ENCODE data around the gene CADPS2.

DNA sequence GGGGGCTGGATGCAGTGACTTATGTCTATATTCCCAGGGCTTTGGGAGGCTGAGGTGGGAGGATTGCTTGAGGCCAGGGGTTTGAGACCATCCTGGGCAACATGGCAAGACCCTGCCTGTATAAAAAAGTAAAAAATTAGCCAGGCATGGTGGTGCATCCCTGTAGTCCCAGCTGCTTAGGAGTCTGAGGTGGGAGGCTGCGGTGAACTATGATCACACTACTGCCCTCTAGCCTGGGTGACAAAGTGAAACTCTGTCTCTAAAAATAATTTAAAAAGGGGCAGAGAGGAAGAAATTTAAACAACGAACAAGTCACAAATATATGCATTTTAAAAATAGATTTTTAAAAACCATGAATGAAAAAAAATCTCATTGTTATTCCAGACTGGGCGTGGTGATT lies 535.6 kb downstream of the CADPS2 start:
- TF ChIP-seq SIN3A (IDR thresholded peaks at IDR 0.05; ENCODE audit: borderline replicate concordance, insufficient read depth, low read length) (no peak), TAF1 (IDR thresholded peaks at IDR 0.05; ENCODE audit: borderline replicate concordance, insufficient read depth, low read length) (no peak), POLR2AphosphoS5 (IDR thresholded peaks at IDR 0.05; ENCODE audit: low read depth, low read length) (no peak)
- TF ChIP-seq, protein P1, sequence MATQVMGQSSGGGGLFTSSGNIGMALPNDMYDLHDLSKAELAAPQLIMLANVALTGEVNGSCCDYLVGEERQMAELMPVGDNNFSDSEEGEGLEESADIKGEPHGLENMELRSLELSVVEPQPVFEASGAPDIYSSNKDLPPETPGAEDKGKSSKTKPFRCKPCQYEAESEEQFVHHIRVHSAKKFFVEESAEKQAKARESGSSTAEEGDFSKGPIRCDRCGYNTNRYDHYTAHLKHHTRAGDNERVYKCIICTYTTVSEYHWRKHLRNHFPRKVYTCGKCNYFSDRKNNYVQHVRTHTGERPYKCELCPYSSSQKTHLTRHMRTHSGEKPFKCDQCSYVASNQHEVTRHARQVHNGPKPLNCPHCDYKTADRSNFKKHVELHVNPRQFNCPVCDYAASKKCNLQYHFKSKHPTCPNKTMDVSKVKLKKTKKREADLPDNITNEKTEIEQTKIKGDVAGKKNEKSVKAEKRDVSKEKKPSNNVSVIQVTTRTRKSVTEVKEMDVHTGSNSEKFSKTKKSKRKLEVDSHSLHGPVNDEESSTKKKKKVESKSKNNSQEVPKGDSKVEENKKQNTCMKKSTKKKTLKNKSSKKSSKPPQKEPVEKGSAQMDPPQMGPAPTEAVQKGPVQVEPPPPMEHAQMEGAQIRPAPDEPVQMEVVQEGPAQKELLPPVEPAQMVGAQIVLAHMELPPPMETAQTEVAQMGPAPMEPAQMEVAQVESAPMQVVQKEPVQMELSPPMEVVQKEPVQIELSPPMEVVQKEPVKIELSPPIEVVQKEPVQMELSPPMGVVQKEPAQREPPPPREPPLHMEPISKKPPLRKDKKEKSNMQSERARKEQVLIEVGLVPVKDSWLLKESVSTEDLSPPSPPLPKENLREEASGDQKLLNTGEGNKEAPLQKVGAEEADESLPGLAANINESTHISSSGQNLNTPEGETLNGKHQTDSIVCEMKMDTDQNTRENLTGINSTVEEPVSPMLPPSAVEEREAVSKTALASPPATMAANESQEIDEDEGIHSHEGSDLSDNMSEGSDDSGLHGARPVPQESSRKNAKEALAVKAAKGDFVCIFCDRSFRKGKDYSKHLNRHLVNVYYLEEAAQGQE (IDR thresholded peaks at IDR 0.05; ENCODE audit: insufficient read depth in 1 of 2, low read depth in 2 of 2, low read length in 2 of 2), result no peak

Measured in PFSK-1 (cell line).